ENCODE data around the gene RASGRF2.

DNA sequence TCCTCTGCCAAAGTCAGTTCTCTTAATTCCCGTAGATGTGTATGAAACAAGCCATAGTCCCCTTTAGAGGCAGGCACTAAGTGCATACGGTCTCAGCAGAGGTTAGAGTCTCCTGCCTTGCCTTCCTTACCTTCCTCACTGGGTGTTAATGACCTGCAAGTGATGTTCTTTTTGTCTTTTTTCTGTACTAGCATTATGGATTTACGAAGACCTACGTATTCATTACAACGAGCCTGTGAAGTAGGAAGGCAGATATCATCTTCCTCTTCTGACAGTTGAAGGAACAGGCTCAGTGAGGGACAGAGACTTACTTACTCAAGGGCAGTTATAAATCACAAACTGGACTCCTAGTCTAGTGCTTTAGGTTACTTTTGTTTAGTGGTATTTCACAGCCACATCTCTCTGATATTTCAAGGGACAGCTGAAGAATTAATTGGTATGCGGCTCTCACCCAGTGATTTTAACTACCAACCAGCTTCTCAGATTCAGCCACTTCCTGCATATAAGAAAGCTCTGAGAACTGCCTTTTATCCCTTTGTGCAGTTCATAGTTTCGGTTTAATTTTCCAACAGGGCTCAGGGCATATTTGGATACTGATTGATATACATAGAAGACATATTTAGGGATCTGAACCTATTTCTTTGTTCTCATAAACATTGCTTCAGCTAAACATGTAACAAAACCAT, 187.9 kb downstream of the RASGRF2 start:
- TF ChIP-seq ZKSCAN8 (CRISPR knock-in tag; IDR thresholded peaks at IDR 0.05; ENCODE audit: borderline replicate concordance), result no peak
- TF ChIP-seq, protein P1, sequence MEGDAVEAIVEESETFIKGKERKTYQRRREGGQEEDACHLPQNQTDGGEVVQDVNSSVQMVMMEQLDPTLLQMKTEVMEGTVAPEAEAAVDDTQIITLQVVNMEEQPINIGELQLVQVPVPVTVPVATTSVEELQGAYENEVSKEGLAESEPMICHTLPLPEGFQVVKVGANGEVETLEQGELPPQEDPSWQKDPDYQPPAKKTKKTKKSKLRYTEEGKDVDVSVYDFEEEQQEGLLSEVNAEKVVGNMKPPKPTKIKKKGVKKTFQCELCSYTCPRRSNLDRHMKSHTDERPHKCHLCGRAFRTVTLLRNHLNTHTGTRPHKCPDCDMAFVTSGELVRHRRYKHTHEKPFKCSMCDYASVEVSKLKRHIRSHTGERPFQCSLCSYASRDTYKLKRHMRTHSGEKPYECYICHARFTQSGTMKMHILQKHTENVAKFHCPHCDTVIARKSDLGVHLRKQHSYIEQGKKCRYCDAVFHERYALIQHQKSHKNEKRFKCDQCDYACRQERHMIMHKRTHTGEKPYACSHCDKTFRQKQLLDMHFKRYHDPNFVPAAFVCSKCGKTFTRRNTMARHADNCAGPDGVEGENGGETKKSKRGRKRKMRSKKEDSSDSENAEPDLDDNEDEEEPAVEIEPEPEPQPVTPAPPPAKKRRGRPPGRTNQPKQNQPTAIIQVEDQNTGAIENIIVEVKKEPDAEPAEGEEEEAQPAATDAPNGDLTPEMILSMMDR (CRISPR knock-in tag; IDR thresholded peaks at IDR 0.05), result no peak
- TF ChIP-seq ZNF569 (CRISPR knock-in tag; IDR thresholded peaks at IDR 0.05; ENCODE audit: borderline replicate concordance), result no peak
- TF ChIP-seq ZNF629 (CRISPR knock-in tag; conservative IDR thresholded peaks at IDR 0.05), result no peak
- TF ChIP-seq CHD2 (IDR thresholded peaks at IDR 0.05; ENCODE audit: low read depth, low read length), result no peak
- no peak for TF ChIP-seq KLF9 (CRISPR knock-in tag; IDR thresholded peaks at IDR 0.05; ENCODE audit: low read depth)
- TF ChIP-seq IRF2 (CRISPR knock-in tag; IDR thresholded peaks at IDR 0.05), result no peak
- no peak for TF ChIP-seq CEBPB (IDR thresholded peaks at IDR 0.05; ENCODE audit: borderline replicate concordance, low read depth, low read length)
- TF ChIP-seq, protein P2, sequence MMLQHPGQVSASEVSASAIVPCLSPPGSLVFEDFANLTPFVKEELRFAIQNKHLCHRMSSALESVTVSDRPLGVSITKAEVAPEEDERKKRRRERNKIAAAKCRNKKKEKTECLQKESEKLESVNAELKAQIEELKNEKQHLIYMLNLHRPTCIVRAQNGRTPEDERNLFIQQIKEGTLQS (CRISPR knock-in tag; IDR thresholded peaks at IDR 0.05), result no peak
- TF ChIP-seq SUZ12 (IDR thresholded peaks at IDR 0.05; ENCODE audit: low read depth, low read length), result no peak

All from HepG2 (cell line).